ENCODE data around the gene HSPA1B.

- TF ChIP-seq POLR2A (IDR thresholded peaks at IDR 0.05; ENCODE audit: low read length) = no peak
- no peak for TF ChIP-seq GATA1 (IDR thresholded peaks at IDR 0.05; ENCODE audit: low read depth, low read length)
These were observed 11.4 kb downstream of the HSPA1B start for GRCh38 chr6:31838968-31839367.
